MCF 10A (cell line): ENCODE data around the gene HACD4. TPM values are rescaled to one million over a fixed set of nuclear protein-coding genes. Genes with fewer than 3 reads are reported as not detected.

Experiments
- BruUV-seq: library from RNA; stranded (reverse); fragments of 400-500 nt; replicated peaks from 2 replicates; lab custom pipeline; 2021; lab: Mats Ljungman, UMichigan
- CTCF ChIA-PET: fragments of 300-600 bp; sonication (Branson Sonifier 250); formaldehyde crosslinking; extraction: SDS; loops from one replicate; lab custom pipeline; 2021; ENCODE audit warnings: antibody characterized with exemption, inconsistent platforms; lab: Yijun Ruan, JAX
- POLR2A ChIA-PET: fragments of 300-600, 350-650 bp; sonication (Branson Sonifier 250); formaldehyde crosslinking; extraction: SDS; loops from one replicate; lab custom pipeline; 2020; ENCODE audit warnings: antibody characterized with exemption, inconsistent platforms; lab: Yijun Ruan, JAX
- DNase-seq: peaks from one replicate; pipeline ENCODE4 v3.0.0-alpha.2; 2018; ENCODE audit not compliant: unreplicated experiment
- H3K27ac Mint-ChIP-seq: one replicate; pipeline ENCODE4 v1.8.0; 2022; ENCODE audit warnings: mild to moderate bottlenecking, low read depth, mixed read lengths; ENCODE audit not compliant: unreplicated experiment
- H3K27me3 Mint-ChIP-seq: one replicate; pipeline ENCODE4 v1.8.0; 2022; ENCODE audit warnings: mixed read lengths; ENCODE audit not compliant: insufficient read depth, unreplicated experiment
- H3K36me3 Mint-ChIP-seq: one replicate; pipeline ENCODE4 v1.8.0; 2022; ENCODE audit warnings: mild to moderate bottlenecking, moderate library complexity, mixed read lengths; ENCODE audit not compliant: insufficient read depth, unreplicated experiment
- H3K4me1 Mint-ChIP-seq: one replicate; pipeline ENCODE4 v1.8.0; 2022; ENCODE audit warnings: mixed read lengths; ENCODE audit not compliant: insufficient read depth, unreplicated experiment
- H3K4me3 Mint-ChIP-seq: one replicate; pipeline ENCODE4 v1.8.0; 2022; ENCODE audit warnings: mild to moderate bottlenecking, moderate library complexity, mixed read lengths; ENCODE audit not compliant: unreplicated experiment
- H3K9me3 Mint-ChIP-seq: one replicate; pipeline ENCODE4 v1.8.0; 2022; ENCODE audit warnings: mixed read lengths; ENCODE audit not compliant: unreplicated experiment
- CTCF ChIP-seq: fragments of 200-600 bp; IDR thresholded peaks from one replicate; pipeline ENCODE4 v1.8.0; 2022; ENCODE audit warnings: antibody characterized with exemption, mild to moderate bottlenecking; ENCODE audit not compliant: unreplicated experiment
- intact Hi-C: fragments of 100-400 bp; cut with micrococcal nuclease; formaldehyde crosslinking; loops from 2 replicates; pipeline ENCODE4 v1.14.1; 2022
- total RNA-seq: library from RNA; stranded (reverse); gene quantifications from 2 replicates; pipeline ENCODE4 v1.2.3, GENCODE V29; 2022

The HACD4 gene
- total RNA-seq, 1 experiment from 2014 or later, result not detected

GRCh38 chr9:21037278-21037677, 5.8 kb upstream of the HACD4 start:
- CTCF ChIA-PET, result no interaction called here
- Mint-ChIP-seq H3K4me1 (no peaks in the 10 kb centered on the region), H3K4me3 (no peak overlapping the region), H3K36me3 (no peaks in the 10 kb centered on the region), H3K27me3 (no peaks in the 10 kb centered on the region), H3K9me3 (no peaks in the 10 kb centered on the region), H3K27ac (no peak overlapping the region)
- no peak for TF ChIP-seq CTCF
- DNase-seq, result no peak
- POLR2A ChIA-PET, result no interaction called here
- BruUV-seq, result no TSS peak
- intact Hi-C loops, result no loop called here

- TF ChIP-seq CTCF, result no peak
- intact Hi-C loops, result no loop called here
- ChIA-PET POLR2A (no interaction called here), CTCF (no interaction called here)
- DNase-seq, result no peak
- H3K27me3 Mint-ChIP-seq, result no peaks in the 10 kb centered on the region
- no peak overlapping the region for H3K4me3 Mint-ChIP-seq
- H3K36me3 Mint-ChIP-seq, result no peaks in the 10 kb centered on the region
- no TSS peak for BruUV-seq
- no peak overlapping the region for H3K27ac Mint-ChIP-seq
- no peaks in the 10 kb centered on the region for H3K4me1 Mint-ChIP-seq
- no peaks in the 10 kb centered on the region for H3K9me3 Mint-ChIP-seq
These were observed 356 bp upstream of the HACD4 start for GRCh38 chr9:21031808-21032183.

GRCh38 chr9:21030389-21031035, 928 bp downstream of the HACD4 start:
- no peaks in the 10 kb centered on the region for H3K27me3 Mint-ChIP-seq
- no peak overlapping the region for H3K27ac Mint-ChIP-seq
- POLR2A ChIA-PET, result no interaction called here
- H3K4me1 Mint-ChIP-seq, result no peaks in the 10 kb centered on the region
- H3K4me3 Mint-ChIP-seq, result no peak overlapping the region
- BruUV-seq, result no TSS peak
- intact Hi-C loops, result no loop called here
- H3K9me3 Mint-ChIP-seq, result no peaks in the 10 kb centered on the region
- CTCF ChIA-PET, result no interaction called here
- no peak for TF ChIP-seq CTCF
- no peaks in the 10 kb centered on the region for H3K36me3 Mint-ChIP-seq
- no peak for DNase-seq

GRCh38 chr9:21029661-21030060, 1.8 kb downstream of the HACD4 start:
- Mint-ChIP-seq H3K4me3 (no peak overlapping the region), H3K27ac (no peak overlapping the region), H3K4me1 (no peaks in the 10 kb centered on the region), H3K27me3 (no peaks in the 10 kb centered on the region), H3K9me3 (no peaks in the 10 kb centered on the region), H3K36me3 (no peaks in the 10 kb centered on the region)
- intact Hi-C loops, result no loop called here
- ChIA-PET CTCF (no interaction called here), POLR2A (no interaction called here)
- no TSS peak for BruUV-seq
- no peak for TF ChIP-seq CTCF
- DNase-seq, result no peak
